Measurements from ENCODE around the gene NGDN.
A peak's percentile ranks its signal among the peaks of the same experiment; 100 is the strongest.

NGDN gene

DNA sequence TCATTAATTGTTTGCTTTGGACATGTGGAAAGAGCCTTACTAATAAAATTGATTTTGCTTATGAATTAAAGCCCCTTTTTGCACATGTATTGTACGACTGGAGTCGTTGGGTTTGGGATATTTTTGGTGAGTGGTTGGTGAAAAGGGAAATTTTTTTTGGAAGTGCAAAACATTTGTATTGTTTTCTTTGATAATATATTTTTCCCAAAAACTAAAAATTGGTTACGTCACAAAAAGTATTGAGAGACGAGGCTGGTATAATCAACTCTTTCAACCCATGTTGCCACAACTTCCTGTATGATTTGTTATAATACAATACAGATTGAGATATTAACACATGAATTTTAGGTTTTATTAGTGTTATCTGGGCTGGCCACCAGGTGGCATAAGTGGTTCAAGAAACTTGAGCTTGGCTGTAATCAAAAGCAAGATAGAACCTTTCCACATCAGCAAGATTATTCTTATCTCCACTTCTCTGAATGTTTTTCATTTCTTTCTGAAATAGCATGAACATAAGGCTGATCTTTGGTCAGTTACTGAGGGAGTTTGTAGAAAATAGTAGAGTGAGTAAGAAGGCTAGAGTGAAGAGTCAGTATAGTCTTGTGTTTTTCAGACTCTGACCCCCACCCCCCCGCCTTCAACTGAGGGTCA, 8.7 kb downstream of the NGDN start:
- Mint-ChIP-seq H3K4me1 (peaks cover 2% of the 10 kb centered on the region), H3K36me3 (peaks cover 37% of the 10 kb centered on the region), H3K27ac (no peak overlapping the region), H3K4me3 (no peak overlapping the region), H3K9me3 (no peaks in the 10 kb centered on the region), H3K27me3 (no peaks in the 10 kb centered on the region)
- peak; percentile 79 for DNase-seq
- CTCF ChIA-PET: interaction anchor here (0.6 to 13.1 kb wide), 18 partner anchors 9 to 173 kb away, joined by 3 to 238 read pairs (median 3); partner anchors contain the start of genes AP1G2, NGDN and THTPA

DNA sequence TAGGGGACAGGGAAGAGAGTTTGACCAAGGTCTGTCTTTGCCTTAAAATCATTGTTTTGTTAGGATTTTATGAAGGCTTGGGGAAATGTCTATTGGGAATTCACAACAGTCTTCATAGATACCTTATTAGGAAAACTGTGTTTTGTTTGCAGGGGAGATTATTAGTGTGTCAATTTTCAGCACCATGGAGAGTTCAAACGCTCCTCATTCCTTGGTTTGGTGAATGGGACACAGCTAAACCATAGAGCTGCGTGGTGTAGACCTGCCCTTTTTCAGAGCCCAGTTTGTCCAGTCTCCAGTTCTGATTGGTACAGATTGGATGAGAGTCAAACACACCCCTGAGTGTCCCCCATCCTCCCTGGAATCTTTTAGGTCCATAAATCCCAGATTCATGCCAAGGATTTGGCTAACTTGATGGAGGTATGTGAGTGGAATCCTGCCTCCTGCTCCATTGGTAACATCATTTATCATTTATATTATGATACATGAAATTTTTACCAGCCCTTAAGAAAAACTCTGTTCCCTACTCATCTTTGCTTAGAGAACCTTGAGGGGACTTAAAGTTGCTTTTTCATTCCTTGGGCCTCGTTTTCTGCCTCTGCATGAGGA, 12.0 kb downstream of the NGDN start:
- Mint-ChIP-seq H3K4me3 (no peak overlapping the region), H3K27ac (no peak overlapping the region), H3K9me3 (no peaks in the 10 kb centered on the region), H3K27me3 (no peaks in the 10 kb centered on the region), H3K36me3 (peaks cover 16% of the 10 kb centered on the region), H3K4me1 (peaks cover 2% of the 10 kb centered on the region)
- CTCF ChIA-PET: interaction anchor here (0.6 to 13.1 kb wide), 4 partner anchors 15 to 80 kb away, joined by 4 to 238 read pairs (median 61); partner anchors contain the start of genes AP1G2 and THTPA
- no peak for DNase-seq

DNA sequence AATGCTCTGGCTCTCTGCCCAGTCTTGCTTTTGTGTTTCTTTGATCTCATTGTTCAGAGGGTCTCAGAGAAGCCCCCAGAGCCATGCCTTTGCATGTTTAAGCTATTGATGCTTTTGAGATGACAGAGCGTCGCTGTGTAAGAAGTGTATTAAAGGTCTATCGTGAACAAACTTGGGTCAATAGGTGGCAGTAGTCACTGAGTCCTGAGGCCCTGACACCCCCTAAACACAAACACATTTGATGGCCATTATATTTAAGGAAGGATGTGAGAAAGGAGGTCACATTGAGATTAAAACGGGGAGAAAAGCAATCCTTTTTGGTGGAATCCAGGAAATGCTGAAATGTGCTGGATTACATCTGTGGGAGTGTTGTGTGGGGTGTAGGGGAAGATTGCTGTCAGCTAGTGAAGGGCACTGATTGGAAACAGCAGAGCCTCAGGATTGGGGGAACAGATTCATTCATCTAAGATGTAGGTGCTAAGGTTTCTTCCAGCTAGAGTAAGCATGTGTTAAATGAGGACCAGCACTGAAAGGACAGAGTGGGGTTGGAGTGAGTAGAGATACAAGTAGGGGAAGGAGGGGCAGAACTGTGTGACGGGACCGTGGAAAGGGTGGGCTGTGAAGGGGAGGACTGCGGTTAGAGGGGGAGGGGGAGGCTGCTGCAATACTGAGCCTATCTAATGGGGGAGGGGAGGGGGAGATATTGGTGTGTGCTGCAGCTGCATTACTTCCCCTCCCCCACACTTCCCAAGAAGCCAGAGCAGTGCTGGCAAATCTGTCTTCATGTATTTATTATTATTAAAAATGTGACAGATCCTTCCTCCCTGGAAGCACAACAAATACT, 12.7 kb downstream of the NGDN start:
- no peak overlapping the region for H3K4me3 Mint-ChIP-seq
- no peak overlapping the region for H3K27ac Mint-ChIP-seq
- peaks cover 11% of the 10 kb centered on the region for H3K36me3 Mint-ChIP-seq
- H3K4me1 Mint-ChIP-seq: peaks cover 2% of the 10 kb centered on the region
- no peaks in the 10 kb centered on the region for H3K27me3 Mint-ChIP-seq
- CTCF ChIA-PET: interaction anchor here (0.9 to 13.1 kb wide), 4 partner anchors 11 to 80 kb away, joined by 3 to 238 read pairs (median 61); partner anchors contain the start of genes AP1G2 and THTPA
- H3K9me3 Mint-ChIP-seq: no peaks in the 10 kb centered on the region
- DNase-seq: no peak

DNA sequence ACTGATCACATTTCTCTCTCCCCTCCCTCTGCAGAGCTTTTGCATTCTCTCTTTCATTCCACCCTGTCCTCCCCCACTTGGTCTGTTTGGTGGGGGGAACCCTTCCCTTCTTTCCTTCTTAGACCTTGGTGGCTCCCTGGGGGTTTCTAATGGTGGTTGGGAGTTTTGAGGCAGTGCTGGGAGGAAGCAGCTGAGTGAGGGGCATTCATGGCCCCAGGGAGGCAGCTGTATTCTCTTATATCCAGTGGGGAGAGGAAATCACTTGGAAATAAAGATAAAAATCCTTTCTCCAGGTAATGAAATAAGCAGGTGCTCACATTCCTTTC, 13.3 kb downstream of the NGDN start:
- CTCF ChIA-PET: interaction anchor here (0.9 to 13.1 kb wide), 4 partner anchors 11 to 79 kb away, joined by 3 to 238 read pairs (median 61); partner anchors contain the start of genes AP1G2 and THTPA
- H3K36me3 Mint-ChIP-seq: peaks cover 7% of the 10 kb centered on the region
- H3K9me3 Mint-ChIP-seq: no peaks in the 10 kb centered on the region
- peaks cover 2% of the 10 kb centered on the region for H3K4me1 Mint-ChIP-seq
- no peak overlapping the region for H3K4me3 Mint-ChIP-seq
- DNase-seq: no peak
- H3K27me3 Mint-ChIP-seq: no peaks in the 10 kb centered on the region
- H3K27ac Mint-ChIP-seq: no peak overlapping the region

DNA sequence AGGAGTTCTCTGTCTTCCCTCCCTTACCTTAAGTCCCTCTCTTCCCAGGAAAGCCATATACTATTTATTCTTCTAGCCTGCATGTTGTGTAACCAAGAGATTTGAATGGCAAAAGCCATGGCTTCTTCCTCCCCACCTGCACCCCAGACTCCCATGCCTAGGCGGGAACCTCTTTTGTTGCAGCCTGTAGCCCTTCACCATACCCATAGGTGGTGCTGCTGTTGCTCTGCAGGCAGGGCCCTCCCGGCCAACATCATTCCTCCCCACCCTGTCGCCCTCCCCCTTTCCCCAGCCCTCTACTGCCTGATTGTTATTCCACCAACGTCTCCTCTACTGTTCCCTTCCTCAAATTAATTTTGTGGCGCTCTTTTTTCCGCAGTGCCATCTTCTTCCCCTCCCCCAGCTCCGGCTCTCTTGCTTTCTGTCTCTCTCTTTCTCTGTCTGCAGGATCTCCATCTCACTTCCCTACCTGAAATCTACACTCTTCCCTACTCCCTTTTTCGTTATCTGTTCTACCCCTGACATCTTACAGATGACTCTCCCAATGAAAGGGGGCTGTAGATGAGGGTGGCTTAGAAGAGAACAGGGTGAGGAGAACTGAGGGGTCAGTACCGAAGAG, 13.8 kb downstream of the NGDN start:
- H3K4me1 Mint-ChIP-seq: peaks cover 1% of the 10 kb centered on the region
- peak; percentile 27 for DNase-seq
- H3K27ac Mint-ChIP-seq: no peak overlapping the region
- H3K36me3 Mint-ChIP-seq: peaks cover 5% of the 10 kb centered on the region
- no peak overlapping the region for H3K4me3 Mint-ChIP-seq
- H3K9me3 Mint-ChIP-seq: no peaks in the 10 kb centered on the region
- CTCF ChIA-PET: interaction anchor here (1.2 to 13.1 kb wide), 4 partner anchors 8 to 78 kb away, joined by 4 to 238 read pairs (median 61); partner anchors contain the start of genes AP1G2 and THTPA
- H3K27me3 Mint-ChIP-seq: no peaks in the 10 kb centered on the region

DNA sequence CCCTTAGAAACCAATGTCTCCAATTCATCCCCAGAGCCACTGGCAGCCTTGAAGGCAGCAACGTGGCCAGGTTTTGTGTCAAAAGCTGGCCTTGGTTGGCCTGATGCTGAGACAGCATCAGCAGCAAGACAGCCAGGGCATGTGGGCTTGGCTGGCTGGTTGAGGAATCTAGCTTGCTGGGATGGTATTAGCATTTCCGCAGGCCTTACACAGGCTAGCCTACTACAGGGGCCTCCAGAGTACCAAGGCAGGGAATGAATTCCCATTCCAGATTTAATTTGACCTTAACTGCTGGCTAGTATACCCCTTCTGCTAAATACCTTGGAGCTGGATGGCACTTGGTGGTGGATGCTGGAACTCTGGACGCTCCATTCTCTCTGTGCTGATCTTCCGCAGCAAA, 15.8 kb downstream of the NGDN start:
- H3K4me3 Mint-ChIP-seq: no peak overlapping the region
- no peak overlapping the region for H3K27ac Mint-ChIP-seq
- CTCF ChIA-PET: interaction anchor here (1.2 to 13.1 kb wide), 4 partner anchors 10 to 76 kb away, joined by 3 to 238 read pairs (median 60); partner anchors contain the start of genes AP1G2 and THTPA
- H3K9me3 Mint-ChIP-seq: no peaks in the 10 kb centered on the region
- DNase-seq: no peak
- H3K36me3 Mint-ChIP-seq: peaks cover 4% of the 10 kb centered on the region
- H3K27me3 Mint-ChIP-seq: no peaks in the 10 kb centered on the region
- no peaks in the 10 kb centered on the region for H3K4me1 Mint-ChIP-seq

DNA sequence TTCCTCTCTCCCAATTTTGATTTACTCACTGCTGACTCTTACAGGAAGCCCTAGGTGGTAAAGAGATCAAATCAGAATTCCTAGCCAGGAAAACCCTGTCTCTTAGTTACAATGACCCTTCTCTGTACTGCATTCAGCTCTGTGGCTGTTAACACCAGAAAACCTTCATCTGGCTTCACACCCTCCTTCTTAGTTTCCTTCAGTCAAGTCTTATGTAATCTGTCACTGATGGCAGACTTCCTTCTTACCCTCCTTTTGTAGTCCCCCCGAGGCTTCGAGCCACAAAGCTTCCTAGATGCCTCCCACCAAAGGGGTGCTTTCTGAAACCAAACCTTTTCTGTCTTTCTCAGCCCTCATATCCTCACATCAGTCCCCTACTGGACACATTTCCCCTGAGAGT, 16.5 kb downstream of the NGDN start:
- peaks cover 4% of the 10 kb centered on the region for H3K36me3 Mint-ChIP-seq
- CTCF ChIA-PET: interaction anchor here (1.4 to 13.1 kb wide), 2 partner anchors 52 to 76 kb away, joined by 5 to 238 read pairs; partner anchors contain the start of genes AP1G2 and THTPA
- H3K27ac Mint-ChIP-seq: no peak overlapping the region

DNA sequence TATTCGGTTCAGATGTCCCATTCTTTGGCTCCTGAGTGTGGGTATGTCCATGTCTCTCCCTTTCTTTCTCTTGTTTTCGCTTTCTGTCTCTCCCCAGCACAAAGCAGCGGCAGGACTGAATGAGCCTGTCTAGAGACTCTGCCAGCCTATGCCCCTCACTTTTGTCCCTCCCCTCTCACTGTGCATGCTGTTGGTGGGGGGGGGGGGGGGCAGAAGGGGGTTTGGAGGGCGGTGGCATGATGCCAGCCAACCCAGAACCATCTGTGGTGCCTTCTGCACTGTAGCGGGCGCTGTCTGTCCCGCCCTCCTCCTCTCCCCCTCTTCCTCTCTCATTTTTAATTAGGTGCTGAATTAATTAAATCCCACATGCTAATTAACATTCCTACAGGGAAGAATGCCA, 17.7 kb downstream of the NGDN start:
- no peaks in the 10 kb centered on the region for H3K4me1 Mint-ChIP-seq
- CTCF ChIA-PET: interaction anchor here (2.3 kb wide), 1 partner anchor 72 kb away, joined by 6 read pairs; no protein-coding TSS in a partner anchor
- no peak for DNase-seq
- no peaks in the 10 kb centered on the region for H3K27me3 Mint-ChIP-seq
- H3K27ac Mint-ChIP-seq: no peak overlapping the region
- peaks cover 2% of the 10 kb centered on the region for H3K36me3 Mint-ChIP-seq
- H3K4me3 Mint-ChIP-seq: no peak overlapping the region
- H3K9me3 Mint-ChIP-seq: no peaks in the 10 kb centered on the region

More for the DNA sequence above, 16.5 kb downstream of the NGDN start:
- Mint-ChIP-seq H3K4me3 (no peak overlapping the region), H3K4me1 (no peaks in the 10 kb centered on the region), H3K9me3 (no peaks in the 10 kb centered on the region), H3K27me3 (no peaks in the 10 kb centered on the region)
- DNase-seq: no peak

DNA sequence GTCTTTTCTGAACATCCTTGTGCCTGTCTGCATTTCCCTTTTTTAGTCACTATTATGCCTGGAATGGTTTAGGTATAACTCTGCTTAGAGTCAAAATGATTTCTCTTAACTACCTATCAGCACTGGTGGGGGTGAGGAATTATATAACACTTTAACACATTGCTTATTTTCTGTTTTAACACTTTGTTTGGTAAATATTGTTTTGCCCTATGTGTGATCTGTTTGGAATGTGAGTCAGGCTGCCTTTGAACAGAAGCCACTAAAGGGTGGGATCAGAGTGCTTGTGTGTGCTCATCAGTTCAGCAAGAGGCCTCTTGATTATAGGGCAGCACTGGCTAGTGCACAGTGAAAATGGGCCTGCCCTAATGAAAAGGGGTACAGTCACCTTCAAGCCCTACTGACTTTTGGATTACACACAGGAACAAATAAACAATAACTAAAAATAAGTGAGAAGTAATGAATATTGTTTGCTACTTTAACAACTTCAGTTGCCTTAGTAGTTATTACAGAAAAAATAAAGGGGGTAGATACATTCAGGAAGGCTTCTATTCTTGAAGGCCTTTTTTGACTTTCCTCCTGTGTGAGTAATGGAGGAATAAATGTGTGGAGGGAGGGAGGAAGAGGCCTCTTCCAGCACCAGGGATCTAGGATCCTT, 23.2 kb downstream of the NGDN start:
- Mint-ChIP-seq H3K36me3 (no peaks in the 10 kb centered on the region), H3K4me3 (no peak overlapping the region), H3K27me3 (no peaks in the 10 kb centered on the region), H3K4me1 (no peaks in the 10 kb centered on the region), H3K9me3 (no peaks in the 10 kb centered on the region), H3K27ac (no peak overlapping the region)
- CTCF ChIA-PET: interaction anchor here (1.0 kb wide), 1 partner anchor 10 kb away, joined by 3 read pairs; no protein-coding TSS in a partner anchor
- DNase-seq: no peak

DNA sequence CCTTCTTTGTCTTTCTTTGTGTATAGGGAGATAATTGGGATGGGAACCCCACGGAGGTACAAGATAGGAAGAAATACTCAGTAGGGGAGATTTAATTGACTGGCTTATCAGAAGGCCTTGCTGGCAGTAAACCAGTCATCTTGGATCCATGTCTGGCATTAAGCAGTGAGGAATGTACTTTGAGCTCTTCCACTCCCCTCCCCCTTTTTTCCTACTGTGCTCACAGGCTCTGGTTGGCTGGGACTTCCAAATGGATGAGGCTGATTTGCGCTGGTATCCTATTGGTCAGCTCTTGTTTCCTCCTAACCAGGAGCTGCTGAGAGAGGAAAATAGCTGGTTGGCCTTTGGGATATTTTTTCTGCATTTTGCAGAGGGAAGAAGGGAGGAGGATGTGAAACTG, 24.7 kb downstream of the NGDN start:
- CTCF ChIA-PET: interaction anchor here (2.4 kb wide), 1 partner anchor 65 kb away, joined by 10 read pairs; no protein-coding TSS in a partner anchor
- no peak for DNase-seq
- H3K4me3 Mint-ChIP-seq: no peak overlapping the region

DNA sequence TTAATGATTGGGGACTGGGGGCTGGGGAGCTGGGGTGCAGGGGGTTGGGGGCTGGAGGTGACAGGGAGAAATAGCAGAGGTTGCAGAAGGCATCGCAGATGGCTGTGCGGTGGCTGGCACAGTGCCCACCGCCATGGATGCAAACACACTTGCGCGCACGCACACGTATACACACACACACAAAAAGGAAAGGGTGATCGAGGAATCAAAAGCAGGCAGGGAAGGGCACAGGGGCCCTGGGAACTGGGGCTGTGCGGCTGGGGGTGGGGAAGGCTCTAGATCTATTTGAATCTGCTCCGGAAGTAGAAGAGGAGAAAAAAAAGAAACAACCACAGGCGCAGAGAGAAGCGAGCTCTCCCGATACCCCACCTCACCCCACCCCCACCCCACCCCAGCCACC, 42.7 kb downstream of the NGDN start:
- peaks cover 9% of the 10 kb centered on the region for H3K4me1 Mint-ChIP-seq
- H3K27ac Mint-ChIP-seq: peak overlapping the region; percentile 29
- H3K27me3 Mint-ChIP-seq: peaks cover 10% of the 10 kb centered on the region
- peak; percentile 34 for DNase-seq
- peak overlapping the region; percentile 59 for H3K4me3 Mint-ChIP-seq
- CTCF ChIA-PET: interaction anchor here (1.5 to 2.1 kb wide), 2 partner anchors 34 to 48 kb away, joined by 4 to 6 read pairs; no protein-coding TSS in a partner anchor
- no peaks in the 10 kb centered on the region for H3K9me3 Mint-ChIP-seq
- no peaks in the 10 kb centered on the region for H3K36me3 Mint-ChIP-seq

More for the DNA sequence above, 24.7 kb downstream of the NGDN start:
- Mint-ChIP-seq H3K9me3 (no peaks in the 10 kb centered on the region), H3K27ac (no peak overlapping the region), H3K4me1 (no peaks in the 10 kb centered on the region), H3K36me3 (no peaks in the 10 kb centered on the region), H3K27me3 (no peaks in the 10 kb centered on the region)

DNA sequence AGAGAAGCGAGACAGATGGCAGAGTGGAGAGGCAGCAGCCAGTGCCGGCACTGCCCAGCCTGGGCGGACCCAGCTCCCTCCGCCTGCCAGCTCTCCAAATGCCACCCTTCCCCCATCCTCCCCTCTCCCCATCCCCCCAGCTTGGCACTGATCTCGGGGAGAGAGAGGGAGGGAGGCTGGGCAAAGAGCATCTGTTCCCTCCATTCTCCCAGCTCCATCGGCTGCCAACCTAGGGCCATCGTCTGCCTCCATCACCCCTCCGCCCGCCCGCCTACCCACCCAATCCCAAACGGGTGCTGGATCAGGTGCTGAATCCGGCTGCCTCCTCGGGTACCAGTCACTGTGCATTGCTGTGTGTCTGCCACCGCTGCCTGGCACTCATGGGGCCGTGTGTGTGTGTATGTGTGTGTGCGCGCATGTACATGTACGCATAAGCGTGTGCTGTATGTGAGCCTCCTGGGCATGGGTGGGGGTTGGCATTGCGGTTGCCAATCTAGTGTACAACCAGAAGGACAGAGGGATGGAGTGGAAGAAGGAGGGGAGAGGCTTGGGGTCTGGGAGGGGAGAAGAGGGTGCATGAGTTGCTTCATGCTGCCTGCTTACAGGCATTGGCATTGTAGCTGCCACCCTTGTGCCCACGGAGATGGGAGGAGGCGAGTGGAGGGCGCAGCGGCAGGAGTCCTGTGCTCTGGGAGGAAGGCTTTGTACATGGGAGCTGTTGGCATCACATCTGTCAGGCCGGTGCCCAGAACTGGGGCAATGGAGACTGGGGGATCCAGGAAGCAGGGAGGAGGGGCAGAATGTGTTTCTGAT, 43.7 kb downstream of the NGDN start:
- Mint-ChIP-seq H3K4me1 (peaks cover 9% of the 10 kb centered on the region), H3K9me3 (no peaks in the 10 kb centered on the region), H3K27ac (no peak overlapping the region), H3K27me3 (peaks cover 10% of the 10 kb centered on the region), H3K4me3 (no peak overlapping the region), H3K36me3 (no peaks in the 10 kb centered on the region)
- no peak for DNase-seq
- CTCF ChIA-PET: interaction anchor here (2.1 kb wide), 1 partner anchor 35 kb away, joined by 6 read pairs; no protein-coding TSS in a partner anchor

Data from activated naive CD4-positive, alpha-beta T cell treated with anti-CD3 and anti-CD28 coated beads, Interleukin-2, amount 10 ng/mL, durations not matched to agents 7 days and 5 days (primary cell).